Medulla oblongata (tissue), 1 donor: ENCODE measurements around the gene MLEC.
"Not testable (repeated sequence)": the region's sequence is repeated elsewhere in the genome, so short reads cannot be mapped to it uniquely, and the experiment has no call there.

Source experiments
- DNase-seq: peaks from one replicate; pipeline ENCODE4 v3.0.0-alpha.2; 2015; ENCODE audit errors: extremely low spot score

The MLEC gene

GRCh38 chr12:120662879-120663278 lies 24.1 kb upstream of the MLEC start:
- DNase-seq, result no peak

- no peak for DNase-seq
These were observed 23.2 kb upstream of the MLEC start for GRCh38 chr12:120663741-120664140.

GRCh38 chr12:120666571-120667390 lies 20.2 kb upstream of the MLEC start:
- no peak for DNase-seq

- no peak for DNase-seq
These were observed 18.7 kb upstream of the MLEC start for GRCh38 chr12:120668091-120668867.

GRCh38 chr12:120668868-120669840 lies 17.8 kb upstream of the MLEC start:
- no peak for DNase-seq

GRCh38 chr12:120670237-120670636 lies 16.7 kb upstream of the MLEC start:
- DNase-seq, result not testable (repeated sequence)

GRCh38 chr12:120670667-120671066 lies 16.3 kb upstream of the MLEC start:
- no peak for DNase-seq

GRCh38 chr12:120674097-120674636 lies 12.8 kb upstream of the MLEC start:
- no peak for DNase-seq

GRCh38 chr12:120677765-120678473 lies 9.0 kb upstream of the MLEC start:
- DNase-seq, result no peak

- DNase-seq, result no peak
These were observed 8.4 kb upstream of the MLEC start for GRCh38 chr12:120678572-120678971.

- DNase-seq, result peak; percentile 16
These were observed 6.7 kb upstream of the MLEC start for GRCh38 chr12:120680165-120680738.

GRCh38 chr12:120684523-120684932 lies 2.4 kb upstream of the MLEC start:
- DNase-seq, result no peak

GRCh38 chr12:120685522-120685921 lies 1.4 kb upstream of the MLEC start:
- DNase-seq, result no peak

- peak; percentile 99 for DNase-seq
These were observed 729 bp upstream of the MLEC start for GRCh38 chr12:120686151-120686689.

- DNase-seq, result no peak
These were observed 785 bp downstream of the MLEC start for GRCh38 chr12:120687578-120688289.

- DNase-seq, result peak; percentile 40
These were observed 1.6 kb downstream of the MLEC start for GRCh38 chr12:120688527-120689071.

GRCh38 chr12:120689397-120690082 lies 2.6 kb downstream of the MLEC start:
- DNase-seq, result no peak

- no peak for DNase-seq
These were observed 3.1 kb downstream of the MLEC start for GRCh38 chr12:120690083-120690450.

GRCh38 chr12:120690978-120691377 lies 4.0 kb downstream of the MLEC start:
- DNase-seq, result no peak
